HepG2 (cell line): Measurements from ENCODE around the gene MIDN. TPM values are rescaled to one million over a fixed set of nuclear protein-coding genes. Genes with fewer than 3 reads are reported as not detected.
A peak's percentile ranks its signal among the peaks of the same experiment; 100 is the strongest.

Experiments
- AGO2 ChIP-seq: fragments of 200-400 bp; formaldehyde crosslinking; optimal IDR thresholded peaks from 2 replicates; pipeline ENCODE3; 2017; ENCODE audit warnings: mild to moderate bottlenecking, low read depth, low read length, moderate library complexity
- CC2D1A ChIP-seq: sonication (generic); formaldehyde crosslinking; IDR thresholded peaks from 2 replicates; pipeline ENCODE4 v1.8.1; 2023; ENCODE audit warnings: mild to moderate bottlenecking, missing genetic modification reagents
- FOXA1 ChIP-seq, 2 experiments: fragments of 450-650 bp in 1 of 2; sonication (generic) in 1 of 2; formaldehyde crosslinking in 1 of 2; IDR thresholded peaks; 2 replicates each; pipeline versions ENCODE4 v1.4.0 to v1.6.1; 2016 to 2020; ENCODE audit warnings: missing genetic modification reagents in 1 of 2
- HNRNPH1 ChIP-seq: fragments of 200-400 bp; formaldehyde crosslinking; optimal IDR thresholded peaks from 2 replicates; pipeline ENCODE3; 2017; ENCODE audit warnings: mild to moderate bottlenecking, low read depth, low read length
- HOXA3 ChIP-seq: sonication (generic); formaldehyde crosslinking; IDR thresholded peaks from 2 replicates; pipeline ENCODE4 v1.5.0; 2020; ENCODE audit warnings: missing genetic modification reagents
- PHF21A ChIP-seq: sonication (generic); formaldehyde crosslinking; IDR thresholded peaks from 2 replicates; pipeline ENCODE4 v1.5.0; 2020; ENCODE audit warnings: mild to moderate bottlenecking, missing genetic modification reagents
- RBM39 ChIP-seq: fragments of 200-400 bp; formaldehyde crosslinking; IDR thresholded peaks from one replicate; pipeline ENCODE4 v1.6.1; 2018; ENCODE audit warnings: antibody characterized with exemption, mild to moderate bottlenecking, low read depth, low read length; ENCODE audit not compliant: poor library complexity, severe bottlenecking
- RFX3 ChIP-seq: IDR thresholded peaks from 2 replicates; pipeline ENCODE4 v1.6.1; 2016; ENCODE audit warnings: missing biosample characterization, missing genetic modification reagents
- TAF1 ChIP-seq: sonication (generic); formaldehyde crosslinking; IDR thresholded peaks from 2 replicates; pipeline ENCODE4 v1.4.0; 2020; ENCODE audit warnings: missing genetic modification reagents
- U2AF1 ChIP-seq: fragments of 200-400 bp; formaldehyde crosslinking; optimal IDR thresholded peaks from 2 replicates; pipeline ENCODE3; 2017; ENCODE audit warnings: mild to moderate bottlenecking, low read depth, low read length
- YEATS4 ChIP-seq: sonication (generic); formaldehyde crosslinking; IDR thresholded peaks from 2 replicates; pipeline ENCODE4 v1.4.0; 2020; ENCODE audit warnings: missing genetic modification reagents, borderline replicate concordance
- ZFP37 ChIP-seq: sonication (generic); formaldehyde crosslinking; IDR thresholded peaks from 2 replicates; pipeline ENCODE4 v1.4.0; 2020; ENCODE audit warnings: missing genetic modification reagents, borderline replicate concordance
- ZNF543 ChIP-seq: sonication (generic); formaldehyde crosslinking; IDR thresholded peaks from 2 replicates; pipeline ENCODE4 v1.4.0; 2020; ENCODE audit warnings: mild to moderate bottlenecking, missing genetic modification reagents
- ZSCAN21 ChIP-seq: sonication (generic); formaldehyde crosslinking; IDR thresholded peaks from 2 replicates; pipeline ENCODE4 v1.8.0; 2022; ENCODE audit warnings: mild to moderate bottlenecking, missing genetic modification reagents, moderate library complexity, borderline replicate concordance
- ZSCAN31 ChIP-seq: sonication (generic); formaldehyde crosslinking; IDR thresholded peaks from 2 replicates; pipeline ENCODE4 v1.5.0; 2020; ENCODE audit warnings: low read depth, mild to moderate bottlenecking, missing genetic modification reagents
- polyA plus RNA-seq, 8 experiments: library from polyadenylated mRNA; depleted of rRNA in 3 of 8; stranded (reverse) in 7 of 8; unstranded in 1 of 8; fragments of >200 nt; fragmentation: Illumina TruSeq in 4 of 8; extraction: Trizol in 4 of 8; gene quantifications; 2 replicates each; pipeline versions ENCODE4 v1.2.1 to v1.2.3, GENCODE V29; 2011 to 2016; ENCODE audit warnings: low read depth in 4 of 8, missing spikeins in 1 of 8, mixed read lengths in 1 of 8; ENCODE audit not compliant: insufficient read depth in 1 of 8
- total RNA-seq, 5 experiments: library from RNA; depleted of rRNA; stranded (reverse); fragments of >200 nt; fragmentation: Illumina TruSeq; extraction: Trizol; gene quantifications; 2 replicates each; pipeline ENCODE4 v1.2.3, GENCODE V29; 2016; ENCODE audit warnings: low read depth in 1 of 5
- TF ChIP-seq, protein P1 (sequence below): sonication (generic); formaldehyde crosslinking; IDR thresholded peaks from 2 replicates; pipeline ENCODE4 v1.5.0; 2020; ENCODE audit warnings: mild to moderate bottlenecking, missing genetic modification reagents
- TF ChIP-seq, protein P2 (sequence below): sonication (generic); formaldehyde crosslinking; IDR thresholded peaks from 2 replicates; pipeline ENCODE4 v1.8.1; 2022; ENCODE audit warnings: low read depth, mild to moderate bottlenecking, missing genetic modification reagents
- TF ChIP-seq, protein P3 (sequence below): sonication (generic); formaldehyde crosslinking; IDR thresholded peaks from 2 replicates; pipeline ENCODE4 v1.5.0; 2020; ENCODE audit warnings: missing genetic modification reagents, mild to moderate bottlenecking, borderline replicate concordance

MIDN gene
- total and polyA plus RNA-seq, 2 of the 13 experiments (the other 11 are each of a cell fraction or from before 2014, with no cell fraction given) = 8.4 to 18.0 TPM

DNA sequence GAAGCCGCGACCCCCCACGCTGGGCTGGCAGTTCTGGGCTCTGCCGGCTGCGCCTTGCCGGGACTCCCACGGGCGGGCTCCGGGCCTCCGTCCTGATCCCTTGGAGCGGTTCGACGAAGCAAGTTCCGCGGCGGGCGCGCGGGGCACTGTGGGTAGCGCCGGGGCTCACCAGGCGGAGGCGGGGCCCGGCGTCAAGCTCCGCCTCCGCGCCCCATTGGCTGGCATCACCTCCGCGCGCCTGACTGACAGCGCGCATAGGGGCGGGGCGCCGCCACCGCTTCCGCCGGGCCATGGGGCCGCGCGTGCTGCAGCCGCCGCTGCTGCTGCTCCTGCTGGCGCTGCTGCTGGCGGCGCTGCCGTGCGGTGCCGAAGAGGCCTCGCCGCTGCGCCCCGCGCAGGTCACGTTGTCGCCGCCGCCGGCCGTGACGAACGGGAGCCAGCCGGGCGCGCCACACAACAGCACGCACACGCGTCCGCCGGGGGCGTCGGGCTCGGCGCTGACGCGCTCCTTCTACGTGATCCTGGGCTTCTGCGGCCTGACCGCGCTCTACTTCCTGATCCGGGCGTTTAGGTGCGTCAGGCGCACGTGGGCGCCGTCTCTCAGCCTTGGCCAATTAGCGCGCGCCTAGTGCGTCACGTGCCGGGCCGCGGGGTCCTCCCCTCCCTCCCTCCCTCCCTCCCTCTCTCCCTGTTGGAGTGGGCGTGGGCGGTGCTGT, 27.0 kb downstream of the MIDN start, which contains the start of gene FAM174C (continued):
- TF ChIP-seq, protein P1, sequence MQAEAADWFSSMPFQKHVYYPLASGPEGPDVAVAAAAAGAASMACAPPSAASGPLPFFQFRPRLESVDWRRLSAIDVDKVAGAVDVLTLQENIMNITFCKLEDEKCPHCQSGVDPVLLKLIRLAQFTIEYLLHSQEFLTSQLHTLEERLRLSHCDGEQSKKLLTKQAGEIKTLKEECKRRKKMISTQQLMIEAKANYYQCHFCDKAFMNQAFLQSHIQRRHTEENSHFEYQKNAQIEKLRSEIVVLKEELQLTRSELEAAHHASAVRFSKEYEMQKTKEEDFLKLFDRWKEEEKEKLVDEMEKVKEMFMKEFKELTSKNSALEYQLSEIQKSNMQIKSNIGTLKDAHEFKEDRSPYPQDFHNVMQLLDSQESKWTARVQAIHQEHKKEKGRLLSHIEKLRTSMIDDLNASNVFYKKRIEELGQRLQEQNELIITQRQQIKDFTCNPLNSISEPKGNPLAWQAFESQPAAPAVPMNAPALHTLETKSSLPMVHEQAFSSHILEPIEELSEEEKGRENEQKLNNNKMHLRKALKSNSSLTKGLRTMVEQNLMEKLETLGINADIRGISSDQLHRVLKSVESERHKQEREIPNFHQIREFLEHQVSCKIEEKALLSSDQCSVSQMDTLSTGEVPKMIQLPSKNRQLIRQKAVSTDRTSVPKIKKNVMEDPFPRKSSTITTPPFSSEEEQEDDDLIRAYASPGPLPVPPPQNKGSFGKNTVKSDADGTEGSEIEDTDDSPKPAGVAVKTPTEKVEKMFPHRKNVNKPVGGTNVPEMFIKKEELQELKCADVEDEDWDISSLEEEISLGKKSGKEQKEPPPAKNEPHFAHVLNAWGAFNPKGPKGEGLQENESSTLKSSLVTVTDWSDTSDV (CRISPR knock-in tag) = 0 out of 2 replicates have a peak, but pooled peaks have one; percentile 17
- TF ChIP-seq RFX3 (CRISPR knock-in tag) = no peak
- TF ChIP-seq YEATS4 (CRISPR knock-in tag) = peak; percentile 96
- TF ChIP-seq, protein P2, sequence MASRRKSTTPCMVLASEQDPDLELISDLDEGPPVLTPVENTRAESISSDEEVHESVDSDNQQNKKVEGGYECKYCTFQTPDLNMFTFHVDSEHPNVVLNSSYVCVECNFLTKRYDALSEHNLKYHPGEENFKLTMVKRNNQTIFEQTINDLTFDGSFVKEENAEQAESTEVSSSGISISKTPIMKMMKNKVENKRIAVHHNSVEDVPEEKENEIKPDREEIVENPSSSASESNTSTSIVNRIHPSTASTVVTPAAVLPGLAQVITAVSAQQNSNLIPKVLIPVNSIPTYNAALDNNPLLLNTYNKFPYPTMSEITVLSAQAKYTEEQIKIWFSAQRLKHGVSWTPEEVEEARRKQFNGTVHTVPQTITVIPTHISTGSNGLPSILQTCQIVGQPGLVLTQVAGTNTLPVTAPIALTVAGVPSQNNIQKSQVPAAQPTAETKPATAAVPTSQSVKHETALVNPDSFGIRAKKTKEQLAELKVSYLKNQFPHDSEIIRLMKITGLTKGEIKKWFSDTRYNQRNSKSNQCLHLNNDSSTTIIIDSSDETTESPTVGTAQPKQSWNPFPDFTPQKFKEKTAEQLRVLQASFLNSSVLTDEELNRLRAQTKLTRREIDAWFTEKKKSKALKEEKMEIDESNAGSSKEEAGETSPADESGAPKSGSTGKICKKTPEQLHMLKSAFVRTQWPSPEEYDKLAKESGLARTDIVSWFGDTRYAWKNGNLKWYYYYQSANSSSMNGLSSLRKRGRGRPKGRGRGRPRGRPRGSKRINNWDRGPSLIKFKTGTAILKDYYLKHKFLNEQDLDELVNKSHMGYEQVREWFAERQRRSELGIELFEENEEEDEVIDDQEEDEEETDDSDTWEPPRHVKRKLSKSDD (CRISPR knock-in tag) = no peak; the same call in 1 of the 2 replicates
- no peak for TF ChIP-seq FOXA1 (IDR thresholded peaks at IDR 0.05)
- no peak; the same call in 1 of the 2 replicates for TF ChIP-seq FOXA1 (CRISPR knock-in tag; IDR thresholded peaks at IDR 0.05)
- no peak for TF ChIP-seq CC2D1A (CRISPR knock-in tag)
- TF ChIP-seq PHF21A (CRISPR knock-in tag) = peak; percentile 46; the same call in 1 of the 2 replicates
- peak; percentile 69; the same call in 1 of the 2 replicates for TF ChIP-seq TAF1 (CRISPR knock-in tag)
- TF ChIP-seq ZSCAN31 = no peak
- 0 out of 2 replicates have a peak, but pooled peaks have one; percentile 48 for TF ChIP-seq ZNF543 (CRISPR knock-in tag)
- TF ChIP-seq HOXA3 (CRISPR knock-in tag) = peak; percentile 80
- no peak for TF ChIP-seq HNRNPH1
- no peak for TF ChIP-seq RBM39
- peak; percentile 77; the same call in 1 of the 2 replicates for TF ChIP-seq ZSCAN21 (CRISPR knock-in tag)
- TF ChIP-seq U2AF1 = no peak
- TF ChIP-seq AGO2 = peak; percentile 97
- TF ChIP-seq, protein P3, sequence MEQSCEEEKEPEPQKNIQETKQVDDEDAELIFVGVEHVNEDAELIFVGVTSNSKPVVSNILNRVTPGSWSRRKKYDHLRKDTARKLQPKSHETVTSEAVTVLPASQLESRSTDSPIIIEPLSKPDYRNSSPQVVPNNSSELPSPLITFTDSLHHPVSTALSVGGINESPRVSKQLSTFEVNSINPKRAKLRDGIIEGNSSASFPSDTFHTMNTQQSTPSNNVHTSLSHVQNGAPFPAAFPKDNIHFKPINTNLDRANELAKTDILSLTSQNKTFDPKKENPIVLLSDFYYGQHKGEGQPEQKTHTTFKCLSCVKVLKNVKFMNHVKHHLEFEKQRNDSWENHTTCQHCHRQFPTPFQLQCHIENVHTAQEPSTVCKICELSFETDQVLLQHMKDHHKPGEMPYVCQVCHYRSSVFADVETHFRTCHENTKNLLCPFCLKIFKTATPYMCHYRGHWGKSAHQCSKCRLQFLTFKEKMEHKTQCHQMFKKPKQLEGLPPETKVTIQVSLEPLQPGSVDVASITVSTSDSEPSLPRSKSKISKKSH (CRISPR knock-in tag) = no peak
- peak; percentile 45; the same call in 1 of the 2 replicates for TF ChIP-seq ZFP37 (CRISPR knock-in tag)
